SK-N-MC (cell line): ENCODE results near the gene HSD3B7.

ENCODE experiments used
- EZH2 ChIP-seq: fragments of 200-600 bp; sonication (generic); IDR thresholded peaks from one replicate; pipeline ENCODE4 v1.6.1; 2017; ENCODE audit warnings: antibody characterized with exemption
- POLR2AphosphoS5 ChIP-seq: IDR thresholded peaks from 2 replicates; pipeline ENCODE4 v1.6.1; 2012; ENCODE audit warnings: mild to moderate bottlenecking, low read depth, low read length, borderline replicate concordance

DNA sequence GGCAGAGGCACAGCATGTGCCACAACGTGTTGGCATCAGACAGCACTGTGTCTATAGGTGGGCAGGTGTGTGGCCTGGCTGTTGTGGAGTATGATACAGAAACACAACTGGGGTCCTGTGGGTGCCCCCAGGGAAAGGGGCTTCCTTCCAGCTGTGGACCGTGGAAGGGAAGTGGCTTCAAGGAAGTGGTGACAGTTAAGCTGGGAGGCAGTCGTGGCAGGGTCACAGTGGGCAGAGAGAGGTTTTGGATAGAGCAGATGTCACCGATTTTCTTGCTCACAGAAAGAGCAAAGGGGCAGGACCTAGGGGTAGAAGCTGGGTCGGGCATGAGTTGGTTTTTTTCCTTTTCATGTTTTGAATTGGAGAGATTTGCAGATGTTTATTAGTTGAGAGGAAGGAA lies 47.3 kb upstream of the HSD3B7 start:
- no peak for TF ChIP-seq EZH2
- TF ChIP-seq POLR2AphosphoS5, result no peak
